IPS-11a (cell line): ENCODE data around the gene CCDC146.
"Not testable (repeated sequence)": the region's sequence is repeated elsewhere in the genome, so short reads cannot be mapped to it uniquely, and the experiment has no call there.

Experiments used
- H3K4me3 ChIP-seq: one replicate; pipeline ENCODE4 v1.5.1; 2013; ENCODE audit warnings: low read depth, low read length, control low read depth

Gene CCDC146

GRCh38 chr7:77121860-77122681 lies at the start of gene CCDC146:
TSS of gene CCDC146 (plus strand) at chr7:77122615. CDS start at chr7:77167669, 45,054 bp downstream.
- peak within 1 kb of the TSS; percentile 64 for H3K4me3 ChIP-seq

- not testable (repeated sequence) for H3K4me3 ChIP-seq
These were observed 47.5 kb upstream of the CCDC146 start for GRCh38 chr7:77074786-77075396.

DNA sequence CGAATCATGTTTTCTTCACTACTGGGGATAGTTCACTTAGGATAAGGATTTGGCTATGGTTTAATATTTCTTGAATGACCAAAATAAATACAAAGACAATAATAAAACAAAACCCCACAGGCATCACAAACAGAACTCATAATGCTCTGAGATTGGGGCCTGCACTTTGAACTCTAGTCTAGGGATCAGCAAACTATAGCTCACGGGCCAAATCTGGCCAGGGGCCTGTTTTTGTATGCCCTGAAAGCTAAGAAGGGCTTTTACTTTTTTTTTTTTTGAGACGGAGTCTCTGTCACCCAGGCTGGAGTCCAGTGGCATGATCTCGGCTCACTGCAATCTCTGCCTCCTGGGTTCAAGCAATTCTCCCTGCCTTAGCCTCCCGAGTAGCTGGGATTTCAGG lies 45.4 kb upstream of the CCDC146 start:
- not testable (repeated sequence) for H3K4me3 ChIP-seq

GRCh38 chr7:77079112-77079511 lies 43.3 kb upstream of the CCDC146 start:
- not testable (repeated sequence) for H3K4me3 ChIP-seq

DNA sequence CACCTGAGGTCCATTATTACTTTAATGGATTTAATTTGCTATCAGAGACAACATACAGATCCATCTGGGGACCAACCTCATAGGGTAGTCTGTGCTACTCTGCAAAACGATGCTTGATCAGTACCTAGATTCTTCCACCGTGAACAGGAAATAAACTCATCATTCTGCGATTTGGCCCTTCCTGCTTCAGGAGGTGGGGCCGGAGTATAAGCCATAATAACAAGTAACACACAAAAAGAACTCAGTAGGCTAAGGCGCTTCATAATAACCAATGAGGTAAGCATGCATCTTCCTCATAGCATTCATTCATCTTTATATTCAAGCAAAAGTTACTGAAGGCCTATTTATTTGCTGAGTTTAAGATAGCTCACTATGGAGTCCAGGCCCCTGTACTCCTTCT lies 42.8 kb upstream of the CCDC146 start:
- not testable (repeated sequence) for H3K4me3 ChIP-seq

- H3K4me3 ChIP-seq = not testable (repeated sequence)
These were observed 42.2 kb upstream of the CCDC146 start for GRCh38 chr7:77080236-77080635.

DNA sequence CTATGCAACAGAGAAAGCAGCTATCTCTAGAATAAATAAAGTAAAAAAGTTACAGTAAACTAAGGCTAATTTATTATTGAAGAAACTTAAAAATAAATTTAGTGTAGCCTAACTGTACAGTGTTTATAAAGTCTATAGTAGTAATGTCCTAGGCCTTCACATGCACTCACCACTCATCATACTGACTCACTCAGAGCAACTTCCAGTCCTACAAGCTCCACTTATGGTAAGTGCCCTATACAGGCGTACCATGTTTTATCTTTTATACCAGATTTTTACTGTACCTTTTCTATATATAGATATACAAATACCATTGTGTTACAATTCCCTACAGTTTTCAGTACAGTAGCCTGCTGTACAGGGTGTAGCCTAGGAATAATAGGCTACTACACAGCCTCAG lies 40.2 kb upstream of the CCDC146 start:
- not testable (repeated sequence) for H3K4me3 ChIP-seq

GRCh38 chr7:77092301-77092700 lies 30.1 kb upstream of the CCDC146 start:
- not testable (repeated sequence) for H3K4me3 ChIP-seq

- not testable (repeated sequence) for H3K4me3 ChIP-seq
These were observed 21.9 kb upstream of the CCDC146 start for GRCh38 chr7:77100501-77100900.

DNA sequence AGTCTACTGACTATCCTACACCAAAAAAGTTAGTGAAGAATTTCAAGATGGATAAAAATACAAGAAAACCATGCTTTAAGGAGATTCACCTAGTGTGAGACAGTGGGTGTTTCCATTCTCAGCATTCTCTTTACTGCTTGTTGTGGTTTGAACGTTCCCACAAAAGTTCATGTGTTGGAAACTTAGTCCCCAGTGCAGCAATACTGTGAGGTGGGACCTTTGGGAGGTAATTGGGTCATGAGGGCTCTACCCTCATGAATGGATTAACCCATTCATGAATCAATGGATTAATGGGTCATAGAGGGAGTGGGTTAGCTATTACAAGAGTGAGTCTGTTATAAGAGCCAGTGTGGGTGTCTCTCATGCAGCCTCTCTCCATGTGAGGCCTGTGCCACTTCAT lies 21.2 kb upstream of the CCDC146 start:
- not testable (repeated sequence) for H3K4me3 ChIP-seq

GRCh38 chr7:77102671-77103070 lies 19.7 kb upstream of the CCDC146 start:
- not testable (repeated sequence) for H3K4me3 ChIP-seq

- not testable (repeated sequence) for H3K4me3 ChIP-seq
These were observed 16.5 kb upstream of the CCDC146 start for GRCh38 chr7:77105904-77106303.

DNA sequence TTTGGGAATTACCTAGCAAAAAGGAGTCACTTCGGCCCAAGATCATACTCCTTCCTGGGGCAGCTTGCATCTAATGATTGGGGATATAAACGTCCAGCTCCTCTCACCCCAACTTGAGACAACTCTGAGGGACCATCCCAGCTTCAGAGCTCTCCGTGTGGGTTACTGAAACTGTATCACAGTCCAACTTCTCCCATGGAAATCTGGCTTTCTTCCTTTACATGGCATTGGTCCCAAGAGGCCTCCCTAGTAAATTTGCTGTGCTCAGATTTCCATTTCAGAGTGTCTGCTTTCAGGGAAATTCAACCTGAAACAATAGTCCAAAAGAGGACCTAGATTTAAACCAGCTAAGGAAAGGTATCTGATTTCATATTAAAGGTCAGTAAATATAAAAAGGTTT lies 14.8 kb upstream of the CCDC146 start:
- H3K4me3 ChIP-seq = not testable (repeated sequence)

GRCh38 chr7:77108362-77108761 lies 14.1 kb upstream of the CCDC146 start:
- H3K4me3 ChIP-seq = not testable (repeated sequence)

- not testable (repeated sequence) for H3K4me3 ChIP-seq
These were observed 9.6 kb upstream of the CCDC146 start for GRCh38 chr7:77112719-77113306.

- not testable (repeated sequence) for H3K4me3 ChIP-seq
These were observed 3.1 kb downstream of the CCDC146 start for GRCh38 chr7:77125486-77125885.

- not testable (repeated sequence) for H3K4me3 ChIP-seq
These were observed 4.6 kb downstream of the CCDC146 start for GRCh38 chr7:77127009-77127408.

- not testable (repeated sequence) for H3K4me3 ChIP-seq
These were observed 6.4 kb downstream of the CCDC146 start for GRCh38 chr7:77128582-77129410.

GRCh38 chr7:77131781-77132180 lies 9.4 kb downstream of the CCDC146 start:
- H3K4me3 ChIP-seq = not testable (repeated sequence)

- not testable (repeated sequence) for H3K4me3 ChIP-seq
These were observed 16.3 kb downstream of the CCDC146 start for GRCh38 chr7:77138668-77139067.

DNA sequence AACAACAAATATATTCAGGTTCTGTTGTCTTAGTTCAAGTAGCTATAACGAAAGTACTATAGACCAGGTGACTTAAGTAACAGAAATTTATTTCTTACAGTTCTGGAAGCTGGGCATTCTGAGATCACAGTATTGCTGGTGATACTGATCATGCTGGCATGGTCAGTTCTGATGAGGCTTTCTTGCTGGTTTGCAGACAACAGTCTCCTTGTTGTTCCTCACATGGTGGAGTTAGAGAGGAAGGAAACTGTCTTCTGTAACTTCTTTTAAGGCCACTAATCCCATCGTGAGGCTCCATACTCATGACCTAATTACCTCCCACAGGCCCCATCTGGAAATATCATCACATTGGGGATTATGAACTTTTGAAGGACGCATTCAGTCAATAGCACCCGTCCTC lies 17.9 kb downstream of the CCDC146 start:
- H3K4me3 ChIP-seq = not testable (repeated sequence)
